GM21515 (cell line): ENCODE data around the gene LRWD1.
"Not testable (repeated sequence)": the region's sequence is repeated elsewhere in the genome, so short reads cannot be mapped to it uniquely, and the experiment has no call there.

ENCODE experiments used
- ATAC-seq: cut with Tn5 transposase; IDR thresholded peaks from one replicate; pipeline ENCODE4 v1.9.1; 2021; ENCODE audit not compliant: unreplicated experiment

The LRWD1 gene

DNA sequence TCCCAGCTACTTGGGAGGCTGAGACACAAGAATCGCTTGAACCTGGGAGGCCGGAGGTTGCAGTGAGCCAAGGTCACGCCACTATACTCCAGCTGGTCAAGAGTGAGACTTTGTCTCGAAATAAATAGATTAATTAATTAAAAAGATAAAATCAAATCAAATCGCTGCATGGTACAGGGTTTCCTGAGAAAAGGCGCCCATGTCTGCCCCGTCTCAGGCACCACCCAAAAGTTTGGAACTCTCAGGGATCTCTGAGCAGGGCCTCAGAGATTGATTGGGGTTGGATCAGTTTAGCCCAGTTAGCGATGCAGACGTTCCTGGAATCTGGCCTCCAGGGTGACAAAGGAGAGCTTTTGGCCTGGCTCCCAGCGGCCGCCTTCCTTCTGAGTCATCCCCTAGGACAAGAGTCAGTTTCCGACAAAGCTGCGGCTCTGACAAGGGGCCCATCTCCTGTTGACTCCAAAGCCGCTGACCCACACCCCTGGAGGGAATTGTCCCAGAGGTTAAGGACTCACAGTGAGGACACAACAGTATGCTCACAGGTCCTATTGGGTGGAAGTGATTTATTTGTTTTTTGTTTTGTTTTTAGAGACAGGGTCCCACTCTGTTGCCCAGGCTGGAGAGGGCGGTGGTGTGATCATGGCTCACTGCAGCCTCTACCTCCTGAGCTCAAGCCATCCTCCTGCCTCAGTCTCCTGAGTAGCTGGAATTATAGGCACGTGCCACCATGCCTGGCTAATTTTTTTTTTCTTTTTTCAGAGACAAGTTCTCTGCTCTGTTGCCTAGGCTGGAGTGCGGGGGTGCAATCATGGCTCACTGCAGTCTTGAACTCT is 24.6 kb upstream of the LRWD1 start:
- no peak for ATAC-seq

GRCh38 chr7:102444961-102445673 is 19.7 kb upstream of the LRWD1 start:
- peak; percentile 39 for ATAC-seq

GRCh38 chr7:102445674-102446071 is 19.1 kb upstream of the LRWD1 start:
- ATAC-seq = no peak

GRCh38 chr7:102446387-102447156 is 18.2 kb upstream of the LRWD1 start:
- no peak for ATAC-seq

- ATAC-seq = no peak
These were observed 17.5 kb upstream of the LRWD1 start for GRCh38 chr7:102447311-102447710.

GRCh38 chr7:102449136-102449535 is 15.6 kb upstream of the LRWD1 start:
- ATAC-seq = no peak

- no peak for ATAC-seq
These were observed 14.5 kb upstream of the LRWD1 start for GRCh38 chr7:102450242-102450641.

DNA sequence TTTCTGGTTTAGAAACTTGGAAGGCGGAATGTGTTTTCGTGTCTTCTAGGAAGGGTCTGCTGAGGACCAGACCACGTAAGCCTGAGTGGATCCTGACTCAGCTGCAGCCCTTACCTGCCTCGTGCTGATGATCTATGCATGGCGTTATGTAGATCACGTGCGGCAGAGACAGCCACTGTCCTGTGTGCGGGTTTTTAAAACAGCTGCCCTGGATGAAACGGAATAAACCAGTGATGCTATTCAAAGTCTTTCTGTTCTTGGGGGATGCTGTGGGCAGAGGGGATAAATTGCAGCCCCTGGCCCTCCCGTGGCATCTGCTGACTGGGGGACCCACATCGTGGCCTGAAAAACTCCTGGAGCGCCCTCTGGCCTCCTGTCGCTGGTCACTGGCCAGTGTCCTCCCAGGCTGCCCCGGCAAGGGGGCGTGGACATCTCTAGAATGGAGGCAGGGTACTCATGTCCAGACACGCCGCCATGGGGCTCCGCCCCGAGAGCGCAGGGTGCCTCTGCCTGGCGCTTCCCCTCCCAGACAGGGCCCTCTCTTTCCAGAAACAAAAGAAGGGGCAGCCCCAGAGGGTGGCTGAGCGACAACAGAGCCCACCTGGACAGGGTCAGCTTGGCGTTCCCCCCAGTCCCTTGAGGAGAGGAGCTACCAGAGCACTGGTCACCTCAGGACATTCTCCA is 13.3 kb upstream of the LRWD1 start:
- ATAC-seq = no peak

DNA sequence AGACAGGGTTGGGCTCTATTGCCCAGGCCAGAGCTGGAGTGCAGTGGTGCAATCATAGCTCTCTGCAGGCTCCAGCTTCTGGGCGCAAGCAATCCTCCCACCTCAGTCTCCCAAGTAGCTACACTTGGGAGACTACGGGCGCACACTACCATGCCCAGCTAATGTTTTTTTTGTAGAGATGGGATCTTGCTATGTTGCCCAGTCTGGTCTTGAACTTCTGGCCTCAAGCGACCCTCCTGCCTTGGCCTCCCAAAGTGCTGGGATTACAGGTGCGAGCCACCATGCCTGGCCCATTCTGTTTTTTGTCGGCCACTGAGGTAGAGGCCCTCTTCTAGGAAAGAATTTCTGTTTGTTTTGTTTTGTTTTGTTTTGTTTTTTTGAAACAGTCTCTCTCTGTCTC is 12.3 kb upstream of the LRWD1 start:
- ATAC-seq = no peak

DNA sequence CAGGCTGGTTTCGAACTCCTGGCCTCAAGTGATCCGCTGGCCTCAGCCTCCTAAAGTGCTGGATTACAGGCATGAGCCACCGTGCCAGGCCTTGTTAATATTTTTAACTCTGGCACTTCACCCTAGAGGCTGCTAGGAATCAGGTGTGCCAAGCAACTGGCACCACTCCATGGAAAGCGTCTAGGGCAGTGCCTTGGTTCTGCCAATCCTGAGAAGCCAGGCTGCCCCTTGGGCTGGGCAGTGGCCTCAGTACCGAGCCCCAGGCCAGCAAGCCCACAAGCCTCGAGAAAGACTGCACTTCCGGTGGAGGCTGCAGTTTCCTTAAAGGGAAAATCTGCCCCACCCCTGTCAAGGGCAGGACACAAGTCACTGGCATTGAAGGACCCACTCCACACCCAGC is 11.5 kb upstream of the LRWD1 start:
- no peak for ATAC-seq

- no peak for ATAC-seq
These were observed 10.3 kb upstream of the LRWD1 start for GRCh38 chr7:102454468-102454867.

- not testable (repeated sequence) for ATAC-seq
These were observed 9.9 kb upstream of the LRWD1 start for GRCh38 chr7:102454932-102455331.

DNA sequence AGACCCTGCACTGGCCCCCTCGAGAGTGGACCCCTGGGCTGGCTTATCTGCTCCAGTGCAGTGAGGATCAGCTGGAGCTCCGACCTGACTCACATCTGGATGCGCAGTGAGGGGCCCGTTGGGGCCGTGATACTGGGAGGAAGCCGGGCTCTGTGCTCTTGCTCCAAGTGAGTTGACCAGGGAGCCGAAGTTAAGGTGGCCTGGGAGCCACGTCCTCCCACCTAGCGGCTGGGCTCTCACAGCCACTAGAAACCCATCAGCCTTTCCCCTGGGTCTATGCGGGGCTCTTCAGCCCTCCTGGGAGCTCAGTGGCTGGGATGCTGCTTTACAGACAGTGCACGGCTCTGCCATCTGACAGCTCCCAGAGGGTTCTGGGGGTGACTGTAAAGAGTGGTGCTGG is 9.2 kb upstream of the LRWD1 start:
- no peak for ATAC-seq

DNA sequence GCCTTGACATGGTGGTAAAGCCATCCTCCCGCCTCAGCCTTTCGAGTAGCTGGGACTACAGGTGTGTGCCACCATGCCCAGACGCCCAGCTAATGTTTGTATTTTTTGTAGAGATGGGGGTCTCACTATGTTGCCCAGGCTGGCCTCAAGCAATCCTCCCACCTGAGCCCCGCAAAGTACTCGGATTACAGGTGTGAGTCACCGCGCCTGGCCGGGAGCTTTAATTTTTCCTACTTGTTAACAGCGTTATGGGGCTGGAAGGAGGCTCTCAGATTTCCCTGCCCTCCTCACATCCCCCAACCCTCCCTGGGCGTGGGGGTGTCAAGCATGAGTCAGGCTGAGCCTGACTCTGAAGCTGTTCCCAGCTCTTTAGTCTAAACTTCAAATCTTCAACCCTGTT is 8.5 kb upstream of the LRWD1 start:
- no peak for ATAC-seq

- no peak for ATAC-seq
These were observed 7.3 kb upstream of the LRWD1 start for GRCh38 chr7:102457352-102457924.

GRCh38 chr7:102459221-102459844 is 5.5 kb upstream of the LRWD1 start:
- ATAC-seq = no peak

GRCh38 chr7:102460467-102460866 is 4.3 kb upstream of the LRWD1 start:
- no peak for ATAC-seq

DNA sequence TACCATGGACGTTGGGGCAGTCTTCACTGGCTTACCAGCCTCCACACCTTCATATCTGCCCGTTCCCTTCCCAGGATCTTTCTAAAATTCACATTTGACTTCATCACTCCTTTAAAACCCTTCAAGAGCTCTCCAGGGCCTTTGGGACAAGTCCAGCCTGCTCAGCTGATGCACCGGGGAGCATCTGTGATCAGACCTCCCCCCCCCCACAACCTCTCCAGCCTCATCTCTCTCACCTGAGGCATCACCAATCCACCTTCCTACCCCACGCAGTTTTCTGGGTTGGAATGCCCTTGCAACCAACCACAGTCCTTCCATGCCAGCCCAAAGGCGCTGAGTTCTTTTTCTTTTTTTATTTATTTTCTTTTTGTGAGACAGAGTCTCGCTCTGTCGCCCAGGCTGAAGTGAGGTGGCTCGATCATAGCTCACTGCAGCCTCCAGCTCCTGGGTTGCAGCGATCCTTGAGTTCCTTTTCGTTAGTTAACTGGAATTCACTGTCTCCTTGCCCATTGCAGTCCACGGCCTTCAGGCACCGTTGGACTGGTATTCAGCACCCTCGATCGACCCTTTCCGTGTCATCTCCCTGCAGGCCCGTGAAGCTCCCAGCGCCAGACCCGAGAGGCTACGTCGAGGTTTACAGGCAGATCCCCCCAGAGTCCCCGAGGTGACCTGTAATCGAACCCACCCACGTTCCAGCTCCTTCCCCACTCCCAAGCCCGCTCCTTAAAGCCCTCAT is 775 bp upstream of the LRWD1 start:
- peak; percentile 4 for ATAC-seq

GRCh38 chr7:102466097-102466496 is 1.3 kb downstream of the LRWD1 start:
- ATAC-seq = no peak
